Measurements from ENCODE around the gene PALMD. TPM values are rescaled to one million over a fixed set of nuclear protein-coding genes. Genes with fewer than 3 reads are reported as not detected.

PALMD gene
- total and polyA plus RNA-seq, 8 donors = 2.6 to 15.4 (median 4.8) TPM

- Histone ChIP-seq H3K27ac (no peak overlapping the region), H3K9me3 (no peaks in the 10 kb centered on the region), H3K4me1 (no peaks in the 10 kb centered on the region), H3K4me3 (no peak overlapping the region), H3K27me3 (no peaks in the 10 kb centered on the region), H3K36me3 (no peaks in the 10 kb centered on the region)
- intact Hi-C loops (cut with DNase I) = loop anchor here in 1 of 3 donors (10.0 kb wide), 1 partner anchor 520 kb away; no protein-coding TSS in a partner anchor
- TF ChIP-seq, protein P1, sequence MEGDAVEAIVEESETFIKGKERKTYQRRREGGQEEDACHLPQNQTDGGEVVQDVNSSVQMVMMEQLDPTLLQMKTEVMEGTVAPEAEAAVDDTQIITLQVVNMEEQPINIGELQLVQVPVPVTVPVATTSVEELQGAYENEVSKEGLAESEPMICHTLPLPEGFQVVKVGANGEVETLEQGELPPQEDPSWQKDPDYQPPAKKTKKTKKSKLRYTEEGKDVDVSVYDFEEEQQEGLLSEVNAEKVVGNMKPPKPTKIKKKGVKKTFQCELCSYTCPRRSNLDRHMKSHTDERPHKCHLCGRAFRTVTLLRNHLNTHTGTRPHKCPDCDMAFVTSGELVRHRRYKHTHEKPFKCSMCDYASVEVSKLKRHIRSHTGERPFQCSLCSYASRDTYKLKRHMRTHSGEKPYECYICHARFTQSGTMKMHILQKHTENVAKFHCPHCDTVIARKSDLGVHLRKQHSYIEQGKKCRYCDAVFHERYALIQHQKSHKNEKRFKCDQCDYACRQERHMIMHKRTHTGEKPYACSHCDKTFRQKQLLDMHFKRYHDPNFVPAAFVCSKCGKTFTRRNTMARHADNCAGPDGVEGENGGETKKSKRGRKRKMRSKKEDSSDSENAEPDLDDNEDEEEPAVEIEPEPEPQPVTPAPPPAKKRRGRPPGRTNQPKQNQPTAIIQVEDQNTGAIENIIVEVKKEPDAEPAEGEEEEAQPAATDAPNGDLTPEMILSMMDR (IDR thresholded peaks at IDR 0.05) = no peak
- DNase-seq (no peak), ATAC-seq (no peak), FAIRE-seq (no peak)
- WGBS, 2 donors = 80 to 84% methylated on average over 17 of the region's 17 CpGs
Measured at GRCh38 chr1:99704356-99704816, 58.5 kb downstream of the PALMD start.

DNA sequence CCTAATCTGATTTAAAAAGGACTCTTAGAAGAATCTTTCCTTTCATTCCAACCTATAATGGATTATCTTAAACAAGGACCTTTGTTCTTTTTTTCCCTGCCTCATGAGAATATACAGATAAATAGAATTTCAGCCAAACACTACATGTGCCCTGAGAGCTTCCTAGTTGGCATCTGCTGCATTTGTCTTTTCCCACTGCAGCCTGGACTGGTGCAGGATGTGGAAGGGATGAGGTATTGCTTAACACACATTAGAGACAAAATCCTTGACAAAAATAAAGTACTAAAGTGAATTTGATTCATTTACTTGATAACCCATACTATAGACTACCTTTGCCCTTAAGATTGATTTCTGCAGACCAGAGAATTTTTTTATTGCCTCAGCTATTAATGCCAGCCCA lies 59.5 kb downstream of the PALMD start:
- no peak overlapping the region for H3K27ac ChIP-seq
- no peak for ATAC-seq
- H3K27me3 ChIP-seq = no peaks in the 10 kb centered on the region
- H3K9me3 ChIP-seq = no peaks in the 10 kb centered on the region
- TF ChIP-seq, protein P1 (IDR thresholded peaks at IDR 0.05) = no peak
- DNase-seq = no peak
- intact Hi-C loops (cut with DNase I) = loop anchor here in 1 of 3 donors (10.0 kb wide), 1 partner anchor 521 kb away; no protein-coding TSS in a partner anchor
- no peak for FAIRE-seq
- H3K4me1 ChIP-seq = no peaks in the 10 kb centered on the region
- no peaks in the 10 kb centered on the region for H3K36me3 ChIP-seq
- no peak overlapping the region for H3K4me3 ChIP-seq

- Histone ChIP-seq H3K4me3 (no peak overlapping the region), H3K4me1 (no peaks in the 10 kb centered on the region), H3K27me3 (no peaks in the 10 kb centered on the region), H3K9me3 (no peaks in the 10 kb centered on the region), H3K36me3 (no peaks in the 10 kb centered on the region), H3K27ac (no peak overlapping the region)
- FAIRE-seq = peak; percentile 95
- 22 to 25% methylated on average over 4 of the region's 4 CpGs for WGBS, 2 donors
- TF ChIP-seq, protein P1 (IDR thresholded peaks at IDR 0.05) = peak; percentile 48 to 73 (median 65)
- peak in 5 of 6 donors; percentile 16 to 71 (median 45) for DNase-seq
- peak; percentile 61 to 92 (median 88) for ATAC-seq
- intact Hi-C loops (cut with DNase I) = loop anchor here in 1 of 3 donors (10.0 kb wide), 1 partner anchor 523 kb away; no protein-coding TSS in a partner anchor
Measured at GRCh38 chr1:99707535-99708142, 61.7 kb downstream of the PALMD start.

GRCh38 chr1:99710994-99711393 lies 65.1 kb downstream of the PALMD start:
- no peak for FAIRE-seq
- no peak overlapping the region for H3K27ac ChIP-seq

More at GRCh38 chr1:99710994-99711393, 65.1 kb downstream of the PALMD start:
- Histone ChIP-seq H3K9me3 (no peaks in the 10 kb centered on the region), H3K4me1 (no peaks in the 10 kb centered on the region), H3K36me3 (no peaks in the 10 kb centered on the region), H3K4me3 (no peak overlapping the region), H3K27me3 (no peaks in the 10 kb centered on the region)
- TF ChIP-seq, protein P1 (IDR thresholded peaks at IDR 0.05) = no peak
- intact Hi-C loops (cut with DNase I) = loop anchor here in 1 of 3 donors (10.0 kb wide), 1 partner anchor 526 kb away; no protein-coding TSS in a partner anchor
- 89 to 93% methylated on average over 4 of the region's 4 CpGs for WGBS, 2 donors
- ATAC-seq = no peak
- DNase-seq = no peak
